SU-DHL-6 (cell line): ENCODE measurements around the gene GUF1.

Experiments
- EZH2phosphoT487 ChIP-seq: fragments of 200-600 bp; sonication (generic), shearing (Covaris generic); conservative IDR thresholded peaks from 2 replicates; pipeline ENCODE4 v1.6.1; 2018; ENCODE audit warnings: mild to moderate bottlenecking, antibody characterized with exemption, low read length, moderate library complexity, mixed read lengths
- TF ChIP-seq, protein P1 (sequence below): fragments of 200-600 bp; sonication (generic); IDR thresholded peaks from one replicate; pipeline ENCODE4 v1.5.1; 2017; ENCODE audit warnings: antibody characterized with exemption, mild to moderate bottlenecking, low read length, moderate library complexity; ENCODE audit not compliant: insufficient read depth, poor library complexity, severe bottlenecking

GRCh38 chr4:44704673-44705072, 26.5 kb downstream of the GUF1 start:
- TF ChIP-seq, protein P1, sequence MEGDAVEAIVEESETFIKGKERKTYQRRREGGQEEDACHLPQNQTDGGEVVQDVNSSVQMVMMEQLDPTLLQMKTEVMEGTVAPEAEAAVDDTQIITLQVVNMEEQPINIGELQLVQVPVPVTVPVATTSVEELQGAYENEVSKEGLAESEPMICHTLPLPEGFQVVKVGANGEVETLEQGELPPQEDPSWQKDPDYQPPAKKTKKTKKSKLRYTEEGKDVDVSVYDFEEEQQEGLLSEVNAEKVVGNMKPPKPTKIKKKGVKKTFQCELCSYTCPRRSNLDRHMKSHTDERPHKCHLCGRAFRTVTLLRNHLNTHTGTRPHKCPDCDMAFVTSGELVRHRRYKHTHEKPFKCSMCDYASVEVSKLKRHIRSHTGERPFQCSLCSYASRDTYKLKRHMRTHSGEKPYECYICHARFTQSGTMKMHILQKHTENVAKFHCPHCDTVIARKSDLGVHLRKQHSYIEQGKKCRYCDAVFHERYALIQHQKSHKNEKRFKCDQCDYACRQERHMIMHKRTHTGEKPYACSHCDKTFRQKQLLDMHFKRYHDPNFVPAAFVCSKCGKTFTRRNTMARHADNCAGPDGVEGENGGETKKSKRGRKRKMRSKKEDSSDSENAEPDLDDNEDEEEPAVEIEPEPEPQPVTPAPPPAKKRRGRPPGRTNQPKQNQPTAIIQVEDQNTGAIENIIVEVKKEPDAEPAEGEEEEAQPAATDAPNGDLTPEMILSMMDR, result no peak
- TF ChIP-seq EZH2phosphoT487, result no peak
